Measurements from ENCODE around the gene SUN5. TPM values are rescaled to one million over a fixed set of nuclear protein-coding genes. Genes with fewer than 3 reads are reported as not detected.

The SUN5 gene
- total and polyA plus RNA-seq, 2 experiments from 2014 or later: not detected

DNA sequence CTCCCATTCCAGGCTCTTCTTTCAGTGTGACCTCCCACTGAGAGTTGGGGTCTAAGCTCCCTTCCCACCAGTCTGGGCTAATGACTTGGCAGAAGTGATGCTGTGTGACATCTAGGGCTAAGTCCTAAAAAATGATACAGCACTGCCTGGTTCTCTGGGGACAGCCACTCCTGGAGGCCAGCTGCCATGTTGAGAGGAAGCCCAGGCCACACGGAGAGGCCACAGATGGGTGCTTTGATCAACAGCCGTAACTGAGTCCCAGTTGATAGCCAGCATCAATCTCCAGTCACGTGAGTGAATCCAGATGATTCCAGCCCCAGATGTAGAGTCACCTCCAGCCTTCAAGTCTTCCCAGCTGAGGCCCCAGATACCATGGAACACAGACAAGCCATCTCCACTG, 13.8 kb downstream of the SUN5 start:
- Histone ChIP-seq H3K9me2 (replicated peaks; ENCODE audit: insufficient read depth) (no peaks in the 10 kb centered on the region), H4K20me1 (ENCODE audit: insufficient read depth, poor library complexity, severe bottlenecking) (no peaks in the 10 kb centered on the region), H3K27ac (no peak overlapping the region), H3K79me2 (no peaks in the 10 kb centered on the region), H3K4me1 (ENCODE audit: insufficient read depth) (no peaks in the 10 kb centered on the region), H3K4me3 (no peak overlapping the region), H3K9me3 (ENCODE audit: low read depth) (no peaks in the 10 kb centered on the region), H3K4me2 (no peak overlapping the region), H2AFZ (no peak overlapping the region), H3K27me3 (peaks cover 6% of the 10 kb centered on the region), H3K36me3 (replicated peaks; ENCODE audit: insufficient read depth, low read depth) (no peaks in the 10 kb centered on the region)
- 60% methylated on average over 3 of the region's 3 CpGs for WGBS (ENCODE audit: low lambda C conversion rate, missing lambda C conversion rate)
- DNase-seq (ENCODE audit: low spot score): no peak
- TF ChIP-seq EZH2 (IDR thresholded peaks at IDR 0.05; ENCODE audit: borderline replicate concordance) (no peak), EZH2phosphoT487 (IDR thresholded peaks at IDR 0.05; ENCODE audit: low read depth, severe bottlenecking, unreplicated experiment) (no peak)
- TF ChIP-seq, protein P1, sequence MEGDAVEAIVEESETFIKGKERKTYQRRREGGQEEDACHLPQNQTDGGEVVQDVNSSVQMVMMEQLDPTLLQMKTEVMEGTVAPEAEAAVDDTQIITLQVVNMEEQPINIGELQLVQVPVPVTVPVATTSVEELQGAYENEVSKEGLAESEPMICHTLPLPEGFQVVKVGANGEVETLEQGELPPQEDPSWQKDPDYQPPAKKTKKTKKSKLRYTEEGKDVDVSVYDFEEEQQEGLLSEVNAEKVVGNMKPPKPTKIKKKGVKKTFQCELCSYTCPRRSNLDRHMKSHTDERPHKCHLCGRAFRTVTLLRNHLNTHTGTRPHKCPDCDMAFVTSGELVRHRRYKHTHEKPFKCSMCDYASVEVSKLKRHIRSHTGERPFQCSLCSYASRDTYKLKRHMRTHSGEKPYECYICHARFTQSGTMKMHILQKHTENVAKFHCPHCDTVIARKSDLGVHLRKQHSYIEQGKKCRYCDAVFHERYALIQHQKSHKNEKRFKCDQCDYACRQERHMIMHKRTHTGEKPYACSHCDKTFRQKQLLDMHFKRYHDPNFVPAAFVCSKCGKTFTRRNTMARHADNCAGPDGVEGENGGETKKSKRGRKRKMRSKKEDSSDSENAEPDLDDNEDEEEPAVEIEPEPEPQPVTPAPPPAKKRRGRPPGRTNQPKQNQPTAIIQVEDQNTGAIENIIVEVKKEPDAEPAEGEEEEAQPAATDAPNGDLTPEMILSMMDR (IDR thresholded peaks at IDR 0.05; ENCODE audit: poor library complexity): no peak

DNA sequence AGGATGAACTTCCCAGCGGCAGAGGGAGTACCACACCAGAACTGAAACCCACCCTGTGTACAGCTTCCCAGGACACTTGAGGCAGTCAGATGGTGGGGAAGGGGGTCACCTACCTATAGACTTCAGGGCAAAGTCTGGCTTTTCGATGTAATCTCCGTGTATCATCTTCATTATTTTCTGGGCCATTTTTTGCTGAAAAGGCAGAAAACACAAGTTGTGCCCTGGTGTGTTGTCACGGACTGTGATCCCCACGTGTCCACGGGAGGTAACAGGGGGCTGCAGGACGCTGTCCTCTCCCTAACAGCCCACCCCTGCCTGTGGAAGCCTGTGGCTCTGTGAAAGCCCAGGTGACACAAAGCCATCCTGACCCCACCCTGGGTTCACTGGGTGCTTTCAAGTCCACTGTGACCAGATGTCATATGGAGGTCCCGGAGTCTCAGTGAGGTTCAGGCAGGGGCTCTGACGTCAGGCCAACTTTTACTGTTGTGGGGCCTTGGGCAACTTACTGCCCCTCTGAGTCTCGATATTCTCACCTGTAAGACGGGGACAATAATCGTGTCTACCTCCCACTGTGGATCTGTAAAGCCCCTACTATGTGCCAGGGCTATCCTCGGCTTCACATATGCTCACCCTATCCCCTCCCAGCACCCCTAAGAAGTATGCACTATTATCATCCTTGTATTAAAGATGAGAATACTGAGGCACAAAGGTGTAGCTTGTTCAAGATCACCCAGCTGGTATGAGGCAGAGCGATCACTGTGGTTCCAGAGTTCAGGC, 14.5 kb downstream of the SUN5 start:
- H3K27me3 ChIP-seq: peaks cover 6% of the 10 kb centered on the region
- H3K9me2 ChIP-seq (replicated peaks; ENCODE audit: insufficient read depth): no peaks in the 10 kb centered on the region
- no peaks in the 10 kb centered on the region for H3K9me3 ChIP-seq (ENCODE audit: low read depth)
- no peak overlapping the region for H3K4me3 ChIP-seq
- no peaks in the 10 kb centered on the region for H3K36me3 ChIP-seq (replicated peaks; ENCODE audit: insufficient read depth, low read depth)
- no peaks in the 10 kb centered on the region for H3K79me2 ChIP-seq
- no peaks in the 10 kb centered on the region for H3K4me1 ChIP-seq (ENCODE audit: insufficient read depth)
- H2AFZ ChIP-seq: no peak overlapping the region
- no peak overlapping the region for H3K4me2 ChIP-seq
- H4K20me1 ChIP-seq (ENCODE audit: insufficient read depth, poor library complexity, severe bottlenecking): no peaks in the 10 kb centered on the region
- no peak for TF ChIP-seq EZH2 (IDR thresholded peaks at IDR 0.05; ENCODE audit: borderline replicate concordance)
- TF ChIP-seq EZH2phosphoT487 (IDR thresholded peaks at IDR 0.05; ENCODE audit: low read depth, severe bottlenecking, unreplicated experiment): no peak
- TF ChIP-seq, protein P1 (IDR thresholded peaks at IDR 0.05; ENCODE audit: poor library complexity): no peak
- 89% methylated on average over 14 of the region's 14 CpGs for WGBS (ENCODE audit: low lambda C conversion rate, missing lambda C conversion rate)
- no peak for DNase-seq (ENCODE audit: low spot score)
- H3K27ac ChIP-seq: no peak overlapping the region

DNA sequence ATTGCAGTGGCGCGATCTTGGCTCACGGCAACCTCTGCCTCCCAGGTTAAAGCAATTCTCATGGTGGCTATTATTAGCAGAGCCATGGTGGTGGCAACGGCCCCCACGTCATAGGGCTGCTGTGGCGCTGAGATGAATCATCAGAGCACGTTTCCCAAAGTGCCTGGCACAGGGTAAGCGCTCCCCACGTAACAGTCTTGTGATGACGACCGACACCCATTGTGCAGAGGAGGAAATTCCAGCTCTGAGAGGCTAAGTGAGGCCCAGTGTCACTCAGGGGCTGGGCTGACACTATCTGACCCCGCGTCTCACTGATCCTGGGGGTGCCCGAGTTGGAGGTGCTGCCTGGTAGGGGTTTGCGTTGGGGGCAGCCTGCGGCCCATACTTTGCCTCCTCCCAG, 16.2 kb downstream of the SUN5 start:
- no peak for DNase-seq (ENCODE audit: low spot score)
- WGBS (ENCODE audit: low lambda C conversion rate, missing lambda C conversion rate): 92% methylated on average over 16 of the region's 16 CpGs

More for the DNA sequence above, 16.2 kb downstream of the SUN5 start:
- Histone ChIP-seq H3K79me2 (no peaks in the 10 kb centered on the region), H3K4me1 (ENCODE audit: insufficient read depth) (peaks cover 6% of the 10 kb centered on the region), H3K27ac (no peak overlapping the region), H3K9me3 (ENCODE audit: low read depth) (no peaks in the 10 kb centered on the region), H3K27me3 (peaks cover 6% of the 10 kb centered on the region), H2AFZ (no peak overlapping the region), H3K4me3 (no peak overlapping the region), H4K20me1 (ENCODE audit: insufficient read depth, poor library complexity, severe bottlenecking) (no peaks in the 10 kb centered on the region), H3K36me3 (replicated peaks; ENCODE audit: insufficient read depth, low read depth) (no peaks in the 10 kb centered on the region), H3K4me2 (no peak overlapping the region), H3K9me2 (replicated peaks; ENCODE audit: insufficient read depth) (no peaks in the 10 kb centered on the region)
- no peak for TF ChIP-seq EZH2phosphoT487 (IDR thresholded peaks at IDR 0.05; ENCODE audit: low read depth, severe bottlenecking, unreplicated experiment)
- TF ChIP-seq EZH2 (IDR thresholded peaks at IDR 0.05; ENCODE audit: borderline replicate concordance): no peak
- TF ChIP-seq, protein P1 (IDR thresholded peaks at IDR 0.05; ENCODE audit: poor library complexity): no peak

Data from hepatocyte (in vitro differentiated cells).